Epithelial cell of esophagus (primary cell): ENCODE results near the gene CALHM6.
A peak's percentile ranks its signal among the peaks of the same experiment; 100 is the strongest.

Experiments used
- DNase-seq: peaks from one replicate; pipeline ENCODE4 v3.0.0; 2010; ENCODE audit warnings: low read depth
- H3K4me3 ChIP-seq: 2 replicates; pipeline ENCODE4 v1.5.1; 2011; ENCODE audit warnings: mild to moderate bottlenecking, low read length, control low read depth
- CTCF ChIP-seq: IDR thresholded peaks from 2 replicates; pipeline ENCODE4 v1.5.1; 2011; ENCODE audit warnings: low read depth, mild to moderate bottlenecking, low read length, control low read depth, inconsistent platforms; ENCODE audit not compliant: insufficient read depth; ENCODE audit errors: missing control alignments

Gene CALHM6

GRCh38 chr6:116444092-116444491 is 17.1 kb upstream of the CALHM6 start:
- TF ChIP-seq CTCF, result peak; percentile 62
- peak; percentile 59 for DNase-seq
- no peak overlapping the region for H3K4me3 ChIP-seq

- H3K4me3 ChIP-seq, result no peak overlapping the region
- TF ChIP-seq CTCF, result no peak
- DNase-seq, result no peak
Measured at GRCh38 chr6:116444575-116444974, 16.6 kb upstream of the CALHM6 start.

- TF ChIP-seq CTCF, result no peak
- DNase-seq, result peak; percentile 15
- H3K4me3 ChIP-seq, result no peak overlapping the region
Measured at GRCh38 chr6:116445102-116445501, 16.1 kb upstream of the CALHM6 start.

- H3K4me3 ChIP-seq, result no peak overlapping the region
- DNase-seq, result peak; percentile 33
- no peak for TF ChIP-seq CTCF
Measured at GRCh38 chr6:116446399-116446798, 14.8 kb upstream of the CALHM6 start.

- peak; percentile 27 for DNase-seq
- no peak overlapping the region for H3K4me3 ChIP-seq
- TF ChIP-seq CTCF, result no peak
Measured at GRCh38 chr6:116447052-116447451, 14.1 kb upstream of the CALHM6 start.

- DNase-seq, result peak; percentile 77
- TF ChIP-seq CTCF, result no peak
- no peak overlapping the region for H3K4me3 ChIP-seq
Measured at GRCh38 chr6:116447496-116448011, 13.6 kb upstream of the CALHM6 start.

- DNase-seq, result no peak
- no peak for TF ChIP-seq CTCF
- no peak overlapping the region for H3K4me3 ChIP-seq
Measured at GRCh38 chr6:116449565-116449964, 11.6 kb upstream of the CALHM6 start.
